Endodermal cell (in vitro differentiated cells): ENCODE results near the gene CMTM4. TPM values are rescaled to one million over a fixed set of nuclear protein-coding genes. Genes with fewer than 3 reads are reported as not detected.
A peak's percentile ranks its signal among the peaks of the same experiment; 100 is the strongest.

Experiments
- DNase-seq: peaks from one replicate; pipeline ENCODE4 v3.0.0-alpha.2; 2017
- H3K27ac ChIP-seq: 2 replicates; pipeline ENCODE4 v1.5.1; 2013; ENCODE audit warnings: mild to moderate bottlenecking, low read depth, low read length, moderate library complexity
- H3K27me3 ChIP-seq: 2 replicates; pipeline ENCODE4 v1.6.1; 2013; ENCODE audit warnings: mild to moderate bottlenecking, low read length, moderate library complexity; ENCODE audit not compliant: insufficient read depth, control insufficient read depth, poor library complexity, severe bottlenecking
- H3K36me3 ChIP-seq: 2 replicates; pipeline ENCODE4 v1.7.0; 2013; ENCODE audit warnings: mild to moderate bottlenecking, low read length, moderate library complexity; ENCODE audit not compliant: control insufficient read depth, insufficient read depth
- H3K4me1 ChIP-seq: one replicate; pipeline ENCODE4 v1.7.0; 2013; ENCODE audit warnings: low read length; ENCODE audit not compliant: control insufficient read depth, insufficient read depth
- H3K4me3 ChIP-seq: 2 replicates; pipeline ENCODE4 v1.5.1; 2013; ENCODE audit warnings: mild to moderate bottlenecking, low read length, moderate library complexity
- H3K9ac ChIP-seq: 2 replicates; pipeline ENCODE4 v1.6.1; 2013; ENCODE audit warnings: mild to moderate bottlenecking, low read length, moderate library complexity; ENCODE audit not compliant: poor library complexity, severe bottlenecking; ENCODE audit errors: extremely low read depth
- H3K9me3 ChIP-seq: 2 replicates; pipeline ENCODE4 v1.6.1; 2013; ENCODE audit warnings: mild to moderate bottlenecking, low read length, moderate library complexity; ENCODE audit not compliant: control insufficient read depth
- H3K27ac Mint-ChIP-seq: 2 replicates; pipeline ENCODE4 v1.8.0; 2020; ENCODE audit warnings: mixed read lengths
- H3K27me3 Mint-ChIP-seq: 2 replicates; pipeline ENCODE4 v1.8.0; 2021; ENCODE audit warnings: mild to moderate bottlenecking, mixed read lengths; ENCODE audit not compliant: insufficient read depth
- H3K36me3 Mint-ChIP-seq: 2 replicates; pipeline ENCODE4 v1.8.0; 2020; ENCODE audit warnings: low read depth, mixed read lengths
- H3K4me1 Mint-ChIP-seq: 2 replicates; pipeline ENCODE4 v1.8.0; 2020; ENCODE audit warnings: mixed read lengths
- H3K4me3 Mint-ChIP-seq: 2 replicates; pipeline ENCODE4 v1.8.0; 2020; ENCODE audit warnings: mild to moderate bottlenecking, moderate library complexity, mixed read lengths
- H3K9me3 Mint-ChIP-seq: 2 replicates; pipeline ENCODE4 v1.8.0; 2020; ENCODE audit warnings: mild to moderate bottlenecking, mixed read lengths
- CTCF ChIP-seq: fragments of 200-600 bp; sonication (generic); conservative IDR thresholded peaks from 2 replicates; pipeline ENCODE4 v1.5.0; 2021; ENCODE audit warnings: antibody characterized with exemption, mild to moderate bottlenecking
- WGBS, 2 experiments: methylation state at CpG; one replicate each; pipeline versions ENCODE4 v1.1.5 to v1.1.7; 2013; ENCODE audit warnings: missing lambda C conversion rate in 2 of 2, mixed read lengths in 1 of 2; ENCODE audit not compliant: insufficient coverage in 1 of 2, insufficient read length in 1 of 2; 5-methylcytosine and 5-hydroxymethylcytosine counted together
- total RNA-seq, 2 donors: library from RNA; stranded (reverse); fragmentation: NEBNext Ultra II Directional in 1 of 2; extraction: Animal tissue kit (Norgen Biotek cat#: 25700) in 1 of 2; gene quantifications; 2 replicates in 1 of 2; 3 replicates in 1 of 2; pipeline ENCODE4 v1.2.1, GENCODE V29; 2021

CMTM4 gene
- total RNA-seq, 2 donors from 2014 or later = 68.2 to 76.2 TPM

- Mint-ChIP-seq H3K36me3 (peaks cover 6% of the 10 kb centered on the region), H3K4me3 (no peak overlapping the region), H3K27me3 (no peaks in the 10 kb centered on the region), H3K9me3 (peaks cover 24% of the 10 kb centered on the region), H3K4me1 (no peaks in the 10 kb centered on the region), H3K27ac (no peak overlapping the region)
- Histone ChIP-seq H3K9me3 (peaks cover 5% of the 10 kb centered on the region), H3K4me1 (no peaks in the 10 kb centered on the region), H3K9ac (no peak overlapping the region), H3K36me3 (peaks cover 4% of the 10 kb centered on the region), H3K27me3 (no peaks in the 10 kb centered on the region), H3K4me3 (no peak overlapping the region), H3K27ac (no peak overlapping the region)
- TF ChIP-seq CTCF = no peak
- DNase-seq = no peak
Measured at GRCh38 chr16:66712512-66712911, 16.0 kb upstream of the CMTM4 start.

GRCh38 chr16:66711581-66711980, 15.0 kb upstream of the CMTM4 start:
- no peak overlapping the region for H3K27ac Mint-ChIP-seq
- no peak overlapping the region for H3K4me3 Mint-ChIP-seq
- Histone ChIP-seq H3K27me3 (no peaks in the 10 kb centered on the region), H3K36me3 (no peaks in the 10 kb centered on the region), H3K4me3 (no peak overlapping the region), H3K9ac (no peak overlapping the region), H3K4me1 (no peaks in the 10 kb centered on the region), H3K27ac (no peak overlapping the region), H3K9me3 (peaks cover 5% of the 10 kb centered on the region)
- no peaks in the 10 kb centered on the region for H3K27me3 Mint-ChIP-seq
- H3K4me1 Mint-ChIP-seq = peaks cover 2% of the 10 kb centered on the region
- H3K36me3 Mint-ChIP-seq = no peaks in the 10 kb centered on the region
- TF ChIP-seq CTCF = no peak
- DNase-seq = no peak
- peaks cover 24% of the 10 kb centered on the region for H3K9me3 Mint-ChIP-seq

GRCh38 chr16:66706506-66706880, 9.9 kb upstream of the CMTM4 start:
- TF ChIP-seq CTCF = no peak
- no peak overlapping the region for H3K4me3 ChIP-seq
- H3K9me3 Mint-ChIP-seq = peaks cover 12% of the 10 kb centered on the region

More at GRCh38 chr16:66706506-66706880, 9.9 kb upstream of the CMTM4 start:
- Histone ChIP-seq H3K27me3 (no peaks in the 10 kb centered on the region), H3K9ac (no peak overlapping the region), H3K4me1 (no peaks in the 10 kb centered on the region), H3K36me3 (no peaks in the 10 kb centered on the region), H3K9me3 (peaks cover 2% of the 10 kb centered on the region), H3K27ac (no peak overlapping the region)
- 90 to 100% methylated on average over 4 to 8 of the region's 8 CpGs for WGBS, 2 experiments
- Mint-ChIP-seq H3K27ac (no peak overlapping the region), H3K27me3 (no peaks in the 10 kb centered on the region), H3K4me1 (peaks cover 4% of the 10 kb centered on the region), H3K4me3 (no peak overlapping the region), H3K36me3 (no peaks in the 10 kb centered on the region)
- peak; percentile 64 for DNase-seq
